Activated naive CD4-positive, alpha-beta T cell treated with anti-CD3 and anti-CD28 coated beads for 36 hours (primary cell): Measurements from ENCODE around the gene ALG5. TPM values are rescaled to one million over a fixed set of nuclear protein-coding genes. Genes with fewer than 3 reads are reported as not detected.

Experiments
- CTCF ChIA-PET: fragments of 350-600 bp; sonication (Branson Sonifier 250); formaldehyde crosslinking; loops from one replicate; lab custom pipeline; 2021; ENCODE audit warnings: antibody characterized with exemption; lab: Charles Lee
- DNase-seq: peaks from one replicate; pipeline ENCODE4 v3.0.0-alpha.2; 2020
- H3K27ac Mint-ChIP-seq: one replicate; pipeline ENCODE4 v1.8.0; 2021; ENCODE audit warnings: mild to moderate bottlenecking, mixed read lengths
- H3K27me3 Mint-ChIP-seq: one replicate; pipeline ENCODE4 v1.8.0; 2021; ENCODE audit warnings: low read depth, mixed read lengths
- H3K36me3 Mint-ChIP-seq: one replicate; pipeline ENCODE4 v1.8.0; 2021; ENCODE audit warnings: low read depth, mixed read lengths
- H3K4me1 Mint-ChIP-seq: one replicate; pipeline ENCODE4 v1.8.0; 2021; ENCODE audit warnings: low read depth, mixed read lengths
- H3K4me3 Mint-ChIP-seq: one replicate; pipeline ENCODE4 v1.8.0; 2021; ENCODE audit warnings: mild to moderate bottlenecking, moderate library complexity, mixed read lengths
- H3K9me3 Mint-ChIP-seq: one replicate; pipeline ENCODE4 v1.8.0; 2021; ENCODE audit warnings: mixed read lengths
- intact Hi-C: fragments of 100-400 bp; cut with micrococcal nuclease; formaldehyde crosslinking; loops from one replicate; pipeline ENCODE4 v1.15.1; 2023
- total RNA-seq, 2 experiments: library from RNA; stranded (reverse); gene quantifications; one replicate each; pipeline ENCODE4 v1.2.3, GENCODE V29; 2021

The ALG5 gene
- total RNA-seq, 2 experiments from 2014 or later, result 17.5 to 20.8 TPM

GRCh38 chr13:37011002-37011401 lies 11.9 kb upstream of the ALG5 start:
- no peak for DNase-seq
- Mint-ChIP-seq H3K4me3 (no peak overlapping the region), H3K4me1 (peaks cover 14% of the 10 kb centered on the region), H3K36me3 (peaks cover 58% of the 10 kb centered on the region), H3K27me3 (no peaks in the 10 kb centered on the region), H3K9me3 (no peaks in the 10 kb centered on the region), H3K27ac (peak overlapping the region; percentile 66)
- intact Hi-C loops, result no loop called here
- CTCF ChIA-PET, result no interaction called here

- peaks cover 58% of the 10 kb centered on the region for H3K36me3 Mint-ChIP-seq
- CTCF ChIA-PET, result no interaction called here
- intact Hi-C loops, result no loop called here
Observed at GRCh38 chr13:37010424-37010823, 11.3 kb upstream of the ALG5 start.

GRCh38 chr13:37009692-37010091 lies 10.6 kb upstream of the ALG5 start:
- Mint-ChIP-seq H3K27ac (peak overlapping the region; percentile 60), H3K4me1 (peaks cover 20% of the 10 kb centered on the region), H3K9me3 (no peaks in the 10 kb centered on the region), H3K4me3 (no peak overlapping the region), H3K27me3 (no peaks in the 10 kb centered on the region), H3K36me3 (peaks cover 57% of the 10 kb centered on the region)
- DNase-seq, result no peak
- intact Hi-C loops, result no loop called here
- CTCF ChIA-PET, result no interaction called here

More at GRCh38 chr13:37010424-37010823, 11.3 kb upstream of the ALG5 start:
- H3K27me3 Mint-ChIP-seq, result no peaks in the 10 kb centered on the region
- no peaks in the 10 kb centered on the region for H3K9me3 Mint-ChIP-seq
- peaks cover 19% of the 10 kb centered on the region for H3K4me1 Mint-ChIP-seq
- no peak for DNase-seq
- H3K27ac Mint-ChIP-seq, result peak overlapping the region; percentile 66
- no peak overlapping the region for H3K4me3 Mint-ChIP-seq

- intact Hi-C loops, result loop anchor here (2.0 kb wide), 1 partner anchor 19 kb away; no protein-coding TSS in a partner anchor
- no peaks in the 10 kb centered on the region for H3K9me3 Mint-ChIP-seq
- H3K4me1 Mint-ChIP-seq, result peaks cover 47% of the 10 kb centered on the region
- CTCF ChIA-PET, result no interaction called here
- peak overlapping the region; percentile 100 for H3K27ac Mint-ChIP-seq
- no peak for DNase-seq
- peaks cover 45% of the 10 kb centered on the region for H3K36me3 Mint-ChIP-seq
- peak overlapping the region; percentile 100 for H3K4me3 Mint-ChIP-seq
- no peaks in the 10 kb centered on the region for H3K27me3 Mint-ChIP-seq
Observed at GRCh38 chr13:37001921-37002250, 2.7 kb upstream of the ALG5 start.

- intact Hi-C loops, result loop anchor here (1.0 to 5.0 kb wide), 3 partner anchors 70 to 179 kb away; partner anchors contain the start of genes RFXAP and SMAD9
Observed at GRCh38 chr13:36998624-36999041, 507 bp downstream of the ALG5 start.

GRCh38 chr13:36997716-36998427 lies 1.3 kb downstream of the ALG5 start:
- CTCF ChIA-PET, result interaction anchor here (0.7 to 1.4 kb wide), 4 partner anchors 8 to 26 kb away, joined by 3 to 4 read pairs (median 3); no protein-coding TSS in a partner anchor
- no peaks in the 10 kb centered on the region for H3K9me3 Mint-ChIP-seq
- no peaks in the 10 kb centered on the region for H3K27me3 Mint-ChIP-seq
- peaks cover 28% of the 10 kb centered on the region for H3K36me3 Mint-ChIP-seq
- peak overlapping the region; percentile 80 for H3K27ac Mint-ChIP-seq
- H3K4me3 Mint-ChIP-seq, result peak overlapping the region; percentile 100
- DNase-seq, result no peak
- intact Hi-C loops, result loop anchor here (2.0 to 5.0 kb wide), 2 partner anchors 71 to 76 kb away; partner anchors contain the start of gene SMAD9
- peaks cover 31% of the 10 kb centered on the region for H3K4me1 Mint-ChIP-seq

More at GRCh38 chr13:36998624-36999041, 507 bp downstream of the ALG5 start:
- Mint-ChIP-seq H3K27me3 (no peaks in the 10 kb centered on the region), H3K36me3 (peaks cover 32% of the 10 kb centered on the region), H3K27ac (peak overlapping the region; percentile 100), H3K4me1 (peaks cover 38% of the 10 kb centered on the region), H3K4me3 (peak overlapping the region; percentile 100), H3K9me3 (no peaks in the 10 kb centered on the region)
- CTCF ChIA-PET, result interaction anchor here (1.0 to 1.4 kb wide), 3 partner anchors 9 to 25 kb away, joined by 3 to 4 read pairs (median 3); no protein-coding TSS in a partner anchor
- peak; percentile 12 for DNase-seq

GRCh38 chr13:36992362-36992761 lies 6.8 kb downstream of the ALG5 start:
- DNase-seq, result no peak
- CTCF ChIA-PET, result interaction anchor here (0.8 to 3.0 kb wide), 2 partner anchors 11 to 68 kb away, joined by 3 to 14 read pairs; no protein-coding TSS in a partner anchor
- intact Hi-C loops, result no loop called here
- Mint-ChIP-seq H3K27ac (no peak overlapping the region), H3K4me3 (no peak overlapping the region), H3K4me1 (peaks cover 13% of the 10 kb centered on the region), H3K9me3 (no peaks in the 10 kb centered on the region), H3K36me3 (peaks cover 38% of the 10 kb centered on the region), H3K27me3 (no peaks in the 10 kb centered on the region)

GRCh38 chr13:36986462-36987240 lies 12.5 kb downstream of the ALG5 start:
- Mint-ChIP-seq H3K27me3 (no peaks in the 10 kb centered on the region), H3K27ac (no peak overlapping the region), H3K4me1 (no peaks in the 10 kb centered on the region), H3K4me3 (no peak overlapping the region), H3K36me3 (peaks cover 31% of the 10 kb centered on the region), H3K9me3 (no peaks in the 10 kb centered on the region)
- intact Hi-C loops, result no loop called here
- CTCF ChIA-PET, result interaction anchor here (1.2 kb wide), 1 partner anchor 128 kb away, joined by 3 read pairs; no protein-coding TSS in a partner anchor
- no peak for DNase-seq

GRCh38 chr13:36981156-36981743 lies 17.9 kb downstream of the ALG5 start:
- peaks cover 2% of the 10 kb centered on the region for H3K4me1 Mint-ChIP-seq
- H3K4me3 Mint-ChIP-seq, result no peak overlapping the region
- no peak for DNase-seq
- H3K27ac Mint-ChIP-seq, result no peak overlapping the region
- CTCF ChIA-PET, result interaction anchor here (0.5 to 3.4 kb wide), 8 partner anchors 8 to 131 kb away, joined by 3 to 14 read pairs (median 4); no protein-coding TSS in a partner anchor
- H3K27me3 Mint-ChIP-seq, result no peaks in the 10 kb centered on the region
- intact Hi-C loops, result loop anchor here (1.0 to 5.0 kb wide), 3 partner anchors 123 to 634 kb away; partner anchors contain the start of gene SPART
- no peaks in the 10 kb centered on the region for H3K9me3 Mint-ChIP-seq
- H3K36me3 Mint-ChIP-seq, result peaks cover 27% of the 10 kb centered on the region

GRCh38 chr13:36979361-36980050 lies 19.6 kb downstream of the ALG5 start:
- no peak overlapping the region for H3K27ac Mint-ChIP-seq
- intact Hi-C loops, result loop anchor here (2.0 to 5.0 kb wide), 2 partner anchors 559 to 632 kb away; partner anchors contain the start of gene SPART

GRCh38 chr13:36975172-36975571 lies 24.0 kb downstream of the ALG5 start:
- Mint-ChIP-seq H3K27me3 (no peaks in the 10 kb centered on the region), H3K4me1 (no peaks in the 10 kb centered on the region), H3K27ac (no peak overlapping the region), H3K4me3 (no peak overlapping the region), H3K9me3 (no peaks in the 10 kb centered on the region), H3K36me3 (peaks cover 34% of the 10 kb centered on the region)
- intact Hi-C loops, result no loop called here
- CTCF ChIA-PET, result no interaction called here
- DNase-seq, result no peak

More at GRCh38 chr13:36979361-36980050, 19.6 kb downstream of the ALG5 start:
- CTCF ChIA-PET, result interaction anchor here (0.6 kb wide), 1 partner anchor 37 kb away, joined by 3 read pairs; no protein-coding TSS in a partner anchor
- Mint-ChIP-seq H3K9me3 (no peaks in the 10 kb centered on the region), H3K27me3 (no peaks in the 10 kb centered on the region), H3K4me3 (no peak overlapping the region), H3K4me1 (peaks cover 2% of the 10 kb centered on the region), H3K36me3 (peaks cover 35% of the 10 kb centered on the region)
- no peak for DNase-seq
